NT2/D1 (cell line): ENCODE data around the gene ADCY7.
A peak's percentile ranks its signal among the peaks of the same experiment; 100 is the strongest.

Experiments
- DNase-seq: peaks from one replicate; pipeline ENCODE4 v3.0.0-alpha.2; 2011; ENCODE audit warnings: low read depth, low spot score
- H3K27me3 ChIP-seq: 2 replicates; pipeline ENCODE4 v1.6.0; 2011; ENCODE audit warnings: mild to moderate bottlenecking; ENCODE audit not compliant: insufficient read length, insufficient read depth
- H3K36me3 ChIP-seq: 2 replicates; pipeline ENCODE4 v1.6.1; 2011; ENCODE audit warnings: mild to moderate bottlenecking, low read length, mixed read lengths; ENCODE audit not compliant: insufficient read depth, insufficient read length
- H3K4me1 ChIP-seq: 2 replicates; pipeline ENCODE4 v1.5.1; 2011; ENCODE audit not compliant: insufficient read depth, insufficient read length
- H3K4me3 ChIP-seq: 2 replicates; pipeline ENCODE4 v1.5.1; 2011; ENCODE audit warnings: low read depth; ENCODE audit not compliant: insufficient read length
- H3K9ac ChIP-seq: 2 replicates; pipeline ENCODE4 v1.6.0; 2011; ENCODE audit warnings: low read depth; ENCODE audit not compliant: insufficient read length
- H3K9me3 ChIP-seq: 2 replicates; pipeline ENCODE4 v1.5.1; 2011; ENCODE audit warnings: mild to moderate bottlenecking, low read length; ENCODE audit not compliant: insufficient read depth
- SUZ12 ChIP-seq: IDR thresholded peaks from 2 replicates; pipeline ENCODE4 v1.6.1; 2011; ENCODE audit not compliant: insufficient read length, insufficient read depth; ENCODE audit errors: extremely low read depth
- YY1 ChIP-seq: IDR thresholded peaks from 2 replicates; pipeline ENCODE4 v1.6.1; 2011; ENCODE audit not compliant: insufficient read length, insufficient read depth
- ZNF274 ChIP-seq: IDR thresholded peaks from 2 replicates; pipeline ENCODE4 v1.6.1; 2011; ENCODE audit warnings: mild to moderate bottlenecking, low read depth, low read length

ADCY7 gene

GRCh38 chr16:50245417-50246298 is 20.7 kb upstream of the ADCY7 start:
- Histone ChIP-seq H3K4me1 (peaks cover 19% of the 10 kb centered on the region), H3K27me3 (peaks cover 3% of the 10 kb centered on the region), H3K36me3 (peaks cover 7% of the 10 kb centered on the region), H3K9ac (peak overlapping the region; percentile 85), H3K9me3 (no peaks in the 10 kb centered on the region), H3K4me3 (peak overlapping the region; percentile 68)
- DNase-seq = no peak
- TF ChIP-seq YY1 = no peak
- TF ChIP-seq ZNF274 = no peak
- no peak for TF ChIP-seq SUZ12

- peak overlapping the region; percentile 85 for H3K9ac ChIP-seq
- peak overlapping the region; percentile 68 for H3K4me3 ChIP-seq
- no peaks in the 10 kb centered on the region for H3K9me3 ChIP-seq
- peaks cover 3% of the 10 kb centered on the region for H3K27me3 ChIP-seq
- no peak for DNase-seq
- peaks cover 17% of the 10 kb centered on the region for H3K4me1 ChIP-seq
- H3K36me3 ChIP-seq = peaks cover 9% of the 10 kb centered on the region
- no peak for TF ChIP-seq SUZ12
- no peak for TF ChIP-seq YY1
- TF ChIP-seq ZNF274 = no peak
Measured at GRCh38 chr16:50246299-50247122, 19.8 kb upstream of the ADCY7 start.

- no peak overlapping the region for H3K4me3 ChIP-seq
- H3K9ac ChIP-seq = peak overlapping the region; percentile 85
Measured at GRCh38 chr16:50247123-50247905, 19.0 kb upstream of the ADCY7 start.

GRCh38 chr16:50247906-50248608 is 18.3 kb upstream of the ADCY7 start:
- DNase-seq = no peak
- Histone ChIP-seq H3K36me3 (peaks cover 9% of the 10 kb centered on the region), H3K4me1 (peaks cover 21% of the 10 kb centered on the region), H3K27me3 (peaks cover 3% of the 10 kb centered on the region), H3K9ac (no peak overlapping the region), H3K4me3 (no peak overlapping the region), H3K9me3 (0 out of 2 replicates have a peak, but pooled peaks cover 5% of the 10 kb centered on the region)
- no peak for TF ChIP-seq ZNF274
- no peak for TF ChIP-seq YY1
- TF ChIP-seq SUZ12 = no peak

More at GRCh38 chr16:50247123-50247905, 19.0 kb upstream of the ADCY7 start:
- H3K27me3 ChIP-seq = peaks cover 3% of the 10 kb centered on the region
- H3K4me1 ChIP-seq = peaks cover 21% of the 10 kb centered on the region
- no peak for TF ChIP-seq SUZ12
- TF ChIP-seq YY1 = no peak
- no peak for TF ChIP-seq ZNF274
- peaks cover 9% of the 10 kb centered on the region for H3K36me3 ChIP-seq
- no peak for DNase-seq
- no peaks in the 10 kb centered on the region for H3K9me3 ChIP-seq

- DNase-seq = no peak
- Histone ChIP-seq H3K9me3 (peaks cover 12% of the 10 kb centered on the region; the same call in 1 of the 2 replicates), H3K36me3 (peaks cover 13% of the 10 kb centered on the region), H3K4me1 (peaks cover 21% of the 10 kb centered on the region), H3K4me3 (no peak overlapping the region), H3K27me3 (peaks cover 3% of the 10 kb centered on the region), H3K9ac (peak overlapping the region; percentile 16)
- TF ChIP-seq YY1 (no peak), SUZ12 (no peak), ZNF274 (no peak)
Measured at GRCh38 chr16:50248845-50249244, 17.5 kb upstream of the ADCY7 start.

- peaks cover 16% of the 10 kb centered on the region; the same call in 1 of the 2 replicates for H3K9me3 ChIP-seq
- H3K36me3 ChIP-seq = peaks cover 16% of the 10 kb centered on the region
- H3K4me3 ChIP-seq = no peak overlapping the region
- H3K4me1 ChIP-seq = peaks cover 14% of the 10 kb centered on the region
- no peak for DNase-seq
- no peak for TF ChIP-seq SUZ12
- no peak for TF ChIP-seq ZNF274
- TF ChIP-seq YY1 = no peak
- no peaks in the 10 kb centered on the region for H3K27me3 ChIP-seq
- H3K9ac ChIP-seq = no peak overlapping the region
Measured at GRCh38 chr16:50251375-50252081, 14.8 kb upstream of the ADCY7 start.
